ENCODE measurements around the gene CNOT4. TPM values are rescaled to one million over a fixed set of nuclear protein-coding genes. Genes with fewer than 3 reads are reported as not detected.

The CNOT4 gene
- total RNA-seq, 1 donor from 2014 or later, result 9.4 TPM

- H3K4me3 ChIP-seq (ENCODE audit: low read depth, low read length), result no peak overlapping the region
- no peak for DNase-seq (ENCODE audit: low read depth)
- TF ChIP-seq CTCF (conservative IDR thresholded peaks at IDR 0.05; ENCODE audit: low read depth, low read length), result no peak
These were observed 17.1 kb upstream of the CNOT4 start for GRCh38 chr7:135527025-135527424.

- TF ChIP-seq CTCF (conservative IDR thresholded peaks at IDR 0.05; ENCODE audit: low read depth, low read length), result no peak
- H3K4me3 ChIP-seq (ENCODE audit: low read depth, low read length), result no peak overlapping the region
- DNase-seq (ENCODE audit: low read depth), result no peak
These were observed 15.5 kb upstream of the CNOT4 start for GRCh38 chr7:135525426-135525825.

GRCh38 chr7:135523146-135523545 is 13.2 kb upstream of the CNOT4 start:
- no peak overlapping the region for H3K4me3 ChIP-seq (ENCODE audit: low read depth, low read length)
- no peak for TF ChIP-seq CTCF (conservative IDR thresholded peaks at IDR 0.05; ENCODE audit: low read depth, low read length)
- DNase-seq (ENCODE audit: low read depth), result no peak

- no peak for DNase-seq (ENCODE audit: low read depth)
- TF ChIP-seq CTCF (conservative IDR thresholded peaks at IDR 0.05; ENCODE audit: low read depth, low read length), result no peak
- no peak overlapping the region for H3K4me3 ChIP-seq (ENCODE audit: low read depth, low read length)
These were observed 12.6 kb upstream of the CNOT4 start for GRCh38 chr7:135522509-135522908.

GRCh38 chr7:135519871-135520270 is 10.0 kb upstream of the CNOT4 start:
- no peak for TF ChIP-seq CTCF (conservative IDR thresholded peaks at IDR 0.05; ENCODE audit: low read depth, low read length)
- no peak overlapping the region for H3K4me3 ChIP-seq (ENCODE audit: low read depth, low read length)

GRCh38 chr7:135519233-135519688 is 9.4 kb upstream of the CNOT4 start:
- TF ChIP-seq CTCF (conservative IDR thresholded peaks at IDR 0.05; ENCODE audit: low read depth, low read length), result no peak
- no peak for DNase-seq (ENCODE audit: low read depth)
- no peak overlapping the region for H3K4me3 ChIP-seq (ENCODE audit: low read depth, low read length)

More at GRCh38 chr7:135519871-135520270, 10.0 kb upstream of the CNOT4 start:
- DNase-seq (ENCODE audit: low read depth), result no peak

- no peak for DNase-seq (ENCODE audit: low read depth)
- no peak overlapping the region for H3K4me3 ChIP-seq (ENCODE audit: low read depth, low read length)
- TF ChIP-seq CTCF (conservative IDR thresholded peaks at IDR 0.05; ENCODE audit: low read depth, low read length), result no peak
These were observed 8.8 kb upstream of the CNOT4 start for GRCh38 chr7:135518748-135519147.
